ENCODE results near the gene AKIRIN1. TPM values are rescaled to one million over a fixed set of nuclear protein-coding genes. Genes with fewer than 3 reads are reported as not detected.

Gene AKIRIN1
- 10 to 100 TPM; 26.1 to 34.7 (median 30.4) TPM for total RNA-seq

- peak within 1 kb of the TSS; percentile 99 for H3K4me3 ChIP-seq
- DNase-seq (ENCODE audit: low spot score in 2 of 2), result peak; percentile 98 to 99
- under 1% methylated on average over 34 of the region's 76 CpGs for WGBS
- H3K27me3 ChIP-seq, result no peaks in the 10 kb centered on the region
- H3K36me3 ChIP-seq, result no peaks in the 10 kb centered on the region
- peaks cover 32% of the 10 kb centered on the region for H3K4me1 ChIP-seq
- peak within 1 kb of the TSS; percentile 96 for H3K27ac ChIP-seq
- TF ChIP-seq POLR2AphosphoS5 (IDR thresholded peaks at IDR 0.05) (peak in 2 of 3 donors; percentile 65 to 81), POLR2A (IDR thresholded peaks at IDR 0.05) (peak; percentile 38 to 89), EP300 (IDR thresholded peaks at IDR 0.05) (no peak), CTCF (IDR thresholded peaks at IDR 0.05) (peak in 1 of 2 donors; percentile 38)
- H3K9me3 ChIP-seq, result no peaks in the 10 kb centered on the region
These were observed at the start of gene AKIRIN1 for GRCh38 chr1:38990738-38991637. Gene AKIRIN1 (plus strand): TSS chr1:38991276. CDS start chr1:38991381, 105 bp downstream.

- Histone ChIP-seq H3K4me3 (peak within 1 kb of the TSS; percentile 46), H3K27me3 (no peaks in the 10 kb centered on the region), H3K9me3 (no peaks in the 10 kb centered on the region), H3K27ac (peak within 1 kb of the TSS; percentile 47), H3K4me1 (peaks cover 19% of the 10 kb centered on the region), H3K36me3 (no peaks in the 10 kb centered on the region)
- peak in 1 of 2 donors; percentile 65 for DNase-seq (ENCODE audit: low spot score in 2 of 2)
- TF ChIP-seq POLR2AphosphoS5 (IDR thresholded peaks at IDR 0.05) (peak in 1 of 3 donors; percentile 3), POLR2A (IDR thresholded peaks at IDR 0.05) (no peak), CTCF (IDR thresholded peaks at IDR 0.05) (no peak)
- WGBS, result 24% methylated on average over 13 of the region's 14 CpGs
These were observed 49.5 kb upstream of the AKIRIN1 start, which contains the start of gene RHBDL2 for GRCh38 chr1:38941527-38942019. Gene RHBDL2 (minus strand): TSS chr1:38941830. CDS start chr1:38919212, 22,618 bp downstream.

GRCh38 chr1:38942664-38943428, 48.2 kb upstream of the AKIRIN1 start:
- WGBS, result 94% methylated on average over 10 of the region's 10 CpGs
- Histone ChIP-seq H3K27me3 (no peaks in the 10 kb centered on the region), H3K27ac (no peak overlapping the region), H3K9me3 (no peaks in the 10 kb centered on the region), H3K4me3 (no peak overlapping the region), H3K36me3 (no peaks in the 10 kb centered on the region), H3K4me1 (peaks cover 19% of the 10 kb centered on the region)
- TF ChIP-seq POLR2A (IDR thresholded peaks at IDR 0.05) (no peak), EP300 (IDR thresholded peaks at IDR 0.05) (no peak), POLR2AphosphoS5 (IDR thresholded peaks at IDR 0.05) (no peak), CTCF (IDR thresholded peaks at IDR 0.05) (no peak)
- DNase-seq (ENCODE audit: low spot score in 2 of 2), result no peak

GRCh38 chr1:38944547-38944946, 46.5 kb upstream of the AKIRIN1 start:
- Histone ChIP-seq H3K4me3 (no peak overlapping the region), H3K9me3 (no peaks in the 10 kb centered on the region), H3K27ac (no peak overlapping the region), H3K36me3 (no peaks in the 10 kb centered on the region), H3K4me1 (peaks cover 19% of the 10 kb centered on the region), H3K27me3 (no peaks in the 10 kb centered on the region)
- TF ChIP-seq POLR2A (IDR thresholded peaks at IDR 0.05) (no peak), EP300 (IDR thresholded peaks at IDR 0.05) (no peak), CTCF (IDR thresholded peaks at IDR 0.05) (no peak), POLR2AphosphoS5 (IDR thresholded peaks at IDR 0.05) (no peak)
- DNase-seq (ENCODE audit: low spot score in 2 of 2), result no peak
- 95% methylated on average over 4 of the region's 4 CpGs for WGBS

Data from suprapubic skin (tissue), 4 donors.